ENCODE results near the gene FXYD6. TPM values are rescaled to one million over a fixed set of nuclear protein-coding genes. Genes with fewer than 3 reads are reported as not detected.
"Not testable (repeated sequence)": the region's sequence is repeated elsewhere in the genome, so short reads cannot be mapped to it uniquely, and the experiment has no call there.

FXYD6 gene, protein sequence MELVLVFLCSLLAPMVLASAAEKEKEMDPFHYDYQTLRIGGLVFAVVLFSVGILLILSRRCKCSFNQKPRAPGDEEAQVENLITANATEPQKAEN
- total RNA-seq: 100 to 1,000 TPM in 1 of 3 donors, 10 to 100 TPM in 2; 10.2 to 246 (median 15.9) TPM
- long read RNA-seq, donor 1, transcript FXYD6-204 (8 exons, 2,171 nt): major isoform, 306 of 534 reads
- long read RNA-seq, donor 1, transcript FXYD6-209 (9 exons, 579 nt): minor isoform, 16 of 534 reads
- long read RNA-seq, donor 1, partial matches to known transcripts: 172 of 534 reads
- long read RNA-seq, donor 1, other reads (novel, unspliced or antisense): 33 of 534 reads
- long read RNA-seq, donor 2, transcript FXYD6-204 (8 exons, 2,171 nt): major isoform, 19 of 24 reads
- long read RNA-seq, donor 2, partial matches to known transcripts: 2 of 24 reads
- long read RNA-seq, donor 2, other reads (novel, unspliced or antisense): 2 of 24 reads

- ATAC-seq: peak; percentile 53
Measured at GRCh38 chr11:117876341-117877119, at the start of gene FXYD6. TSS of gene FXYD6 (minus strand) at chr11:117876658. CDS start at chr11:117842776, 33,882 bp downstream.

GRCh38 chr11:117926166-117926565 is 49.7 kb upstream of the FXYD6 start:
- H3K9me3 ChIP-seq; intact Hi-C loops (cut with DNase I, micrococcal nuclease); DNase-seq; H3K4me3 ChIP-seq; H3K4me1 ChIP-seq (ENCODE audit: low read depth); H3K36me3 ChIP-seq (ENCODE audit: low read depth); ATAC-seq: not testable (repeated sequence)

More at GRCh38 chr11:117876341-117877119, at the start of gene FXYD6:
- Histone ChIP-seq H3K9me3 (no peaks in the 10 kb centered on the region), H3K4me1 (ENCODE audit: low read depth) (peaks cover 6% of the 10 kb centered on the region), H3K36me3 (ENCODE audit: low read depth) (no peaks in the 10 kb centered on the region), H3K4me3 (no peak within 1 kb of the TSS)
- DNase-seq: peak in 2 of 3 donors; percentile 33 to 40
- intact Hi-C loops (cut with DNase I, micrococcal nuclease): no loop called here
- TF ChIP-seq, protein P1, sequence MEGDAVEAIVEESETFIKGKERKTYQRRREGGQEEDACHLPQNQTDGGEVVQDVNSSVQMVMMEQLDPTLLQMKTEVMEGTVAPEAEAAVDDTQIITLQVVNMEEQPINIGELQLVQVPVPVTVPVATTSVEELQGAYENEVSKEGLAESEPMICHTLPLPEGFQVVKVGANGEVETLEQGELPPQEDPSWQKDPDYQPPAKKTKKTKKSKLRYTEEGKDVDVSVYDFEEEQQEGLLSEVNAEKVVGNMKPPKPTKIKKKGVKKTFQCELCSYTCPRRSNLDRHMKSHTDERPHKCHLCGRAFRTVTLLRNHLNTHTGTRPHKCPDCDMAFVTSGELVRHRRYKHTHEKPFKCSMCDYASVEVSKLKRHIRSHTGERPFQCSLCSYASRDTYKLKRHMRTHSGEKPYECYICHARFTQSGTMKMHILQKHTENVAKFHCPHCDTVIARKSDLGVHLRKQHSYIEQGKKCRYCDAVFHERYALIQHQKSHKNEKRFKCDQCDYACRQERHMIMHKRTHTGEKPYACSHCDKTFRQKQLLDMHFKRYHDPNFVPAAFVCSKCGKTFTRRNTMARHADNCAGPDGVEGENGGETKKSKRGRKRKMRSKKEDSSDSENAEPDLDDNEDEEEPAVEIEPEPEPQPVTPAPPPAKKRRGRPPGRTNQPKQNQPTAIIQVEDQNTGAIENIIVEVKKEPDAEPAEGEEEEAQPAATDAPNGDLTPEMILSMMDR (IDR thresholded peaks at IDR 0.05): no peak

DNA sequence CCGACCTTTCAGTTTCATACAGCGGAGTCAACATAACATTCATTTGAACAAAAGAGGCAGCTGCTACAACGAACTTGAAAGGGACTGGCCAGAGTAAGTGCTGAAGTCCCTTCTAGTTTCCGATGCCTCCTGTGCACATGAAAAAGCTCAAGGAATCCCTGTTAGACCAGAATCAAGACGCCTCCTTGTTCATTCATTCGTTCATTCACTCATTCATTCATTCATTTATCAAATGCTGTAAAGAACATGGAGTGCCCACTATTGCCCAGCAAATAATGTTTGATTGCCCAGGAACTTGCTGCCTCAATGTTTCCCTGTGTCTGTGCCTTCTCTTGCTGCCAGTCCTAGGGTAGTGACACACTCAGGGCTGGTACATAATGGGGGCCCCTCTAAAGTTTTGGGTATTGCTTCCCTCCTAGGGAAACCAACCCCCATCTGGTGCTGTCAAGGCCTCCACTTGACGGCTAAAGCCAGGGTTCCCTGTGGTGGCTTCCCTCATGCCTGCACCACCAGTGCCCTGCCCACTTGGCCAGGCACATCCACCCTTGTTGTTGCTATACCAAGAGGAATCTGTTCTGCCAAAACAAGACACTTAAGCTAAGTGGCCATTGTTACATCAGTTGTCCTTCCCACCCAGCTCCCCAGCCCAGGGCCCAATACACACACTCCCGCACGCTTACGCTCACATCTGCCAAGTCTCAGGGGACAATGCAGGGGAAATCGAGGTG is 48.9 kb upstream of the FXYD6 start:
- H3K9me3 ChIP-seq: no peaks in the 10 kb centered on the region
- TF ChIP-seq, protein P1 (IDR thresholded peaks at IDR 0.05): no peak
- no peaks in the 10 kb centered on the region for H3K36me3 ChIP-seq (ENCODE audit: low read depth)
- intact Hi-C loops (cut with DNase I, micrococcal nuclease): no loop called here
- ATAC-seq: no peak
- H3K4me1 ChIP-seq (ENCODE audit: low read depth): peaks cover 4% of the 10 kb centered on the region
- no peak overlapping the region for H3K4me3 ChIP-seq
- no peak for DNase-seq

DNA sequence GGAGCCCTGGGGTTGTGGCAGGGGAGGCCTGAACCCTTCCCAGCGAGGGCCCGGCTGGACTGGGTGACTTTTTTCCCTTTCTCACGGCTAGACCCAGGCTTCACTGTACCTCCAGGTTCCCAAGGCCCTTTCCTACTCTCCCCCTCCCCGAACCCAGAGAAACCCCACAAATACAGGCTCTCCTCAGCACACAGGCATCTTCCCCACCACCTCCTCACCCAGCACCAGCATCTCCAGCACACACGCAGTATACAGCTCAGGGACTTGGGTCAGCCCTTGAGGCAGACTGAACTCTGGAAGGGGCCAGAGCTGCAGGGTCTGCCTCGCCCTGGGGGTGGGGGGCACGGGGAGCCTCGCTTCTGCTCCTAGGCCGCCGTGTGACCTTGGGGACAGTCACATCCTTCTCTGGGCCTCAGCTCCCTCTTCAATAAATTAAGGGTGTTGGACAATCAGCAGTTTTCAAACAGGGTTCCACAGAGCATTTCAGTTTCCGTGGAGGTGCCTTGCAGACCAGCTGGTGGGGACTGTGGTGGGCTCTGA is 48.2 kb upstream of the FXYD6 start:
- TF ChIP-seq, protein P1 (IDR thresholded peaks at IDR 0.05): no peak
- Histone ChIP-seq H3K4me1 (ENCODE audit: low read depth) (peaks cover 4% of the 10 kb centered on the region), H3K4me3 (no peak overlapping the region), H3K9me3 (no peaks in the 10 kb centered on the region), H3K36me3 (ENCODE audit: low read depth) (no peaks in the 10 kb centered on the region)
- DNase-seq: no peak
- intact Hi-C loops (cut with DNase I, micrococcal nuclease): no loop called here
- ATAC-seq: no peak

DNA sequence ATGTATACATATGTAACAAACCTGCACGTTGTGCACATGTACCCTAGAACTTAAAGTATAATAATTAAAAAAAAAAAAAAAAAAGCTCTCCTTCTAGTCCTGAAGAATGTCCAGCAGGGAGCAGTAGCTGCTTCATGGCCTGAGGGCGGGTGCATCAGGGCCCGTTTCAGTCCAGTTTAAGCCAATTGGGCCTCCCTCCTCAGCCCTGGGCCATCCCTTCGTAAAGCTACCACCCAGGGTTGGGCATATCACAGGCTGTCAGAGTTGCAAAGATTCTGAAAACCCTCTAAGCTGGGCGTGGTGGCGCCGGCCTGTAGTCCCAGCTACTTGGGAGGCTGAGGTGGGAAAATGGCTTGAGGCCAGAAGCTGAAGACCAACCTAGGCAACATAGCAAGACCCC is 47.3 kb upstream of the FXYD6 start:
- DNase-seq: no peak

More for the DNA sequence above, 47.3 kb upstream of the FXYD6 start:
- ATAC-seq: no peak
- intact Hi-C loops (cut with DNase I, micrococcal nuclease): no loop called here
- no peaks in the 10 kb centered on the region for H3K4me1 ChIP-seq (ENCODE audit: low read depth)
- H3K36me3 ChIP-seq (ENCODE audit: low read depth): no peaks in the 10 kb centered on the region
- H3K9me3 ChIP-seq: no peaks in the 10 kb centered on the region
- no peak overlapping the region for H3K4me3 ChIP-seq
- TF ChIP-seq, protein P1 (IDR thresholded peaks at IDR 0.05): no peak

All from mucosa of descending colon (tissue), 3 donors.